ENCODE data around the gene SLC7A5. TPM values are rescaled to one million over a fixed set of nuclear protein-coding genes. Genes with fewer than 3 reads are reported as not detected.

SLC7A5 gene
- total RNA-seq, 1 donor from 2014 or later: 205 TPM

- Mint-ChIP-seq H3K36me3 (ENCODE audit: unreplicated experiment) (peaks cover 5% of the 10 kb centered on the region), H3K27me3 (ENCODE audit: unreplicated experiment) (peaks cover 5% of the 10 kb centered on the region), H3K27ac (ENCODE audit: unreplicated experiment) (no peak overlapping the region), H3K9me3 (ENCODE audit: unreplicated experiment) (peaks cover 12% of the 10 kb centered on the region), H3K4me3 (ENCODE audit: unreplicated experiment) (no peak overlapping the region), H3K4me1 (ENCODE audit: low read depth, unreplicated experiment) (peaks cover 6% of the 10 kb centered on the region)
- DNase-seq: no peak
- no peak for TF ChIP-seq CTCF (IDR thresholded peaks at IDR 0.05; ENCODE audit: partially characterized antibody, unreplicated experiment)
Observed at GRCh38 chr16:87831421-87832136, 37.7 kb downstream of the SLC7A5 start.

GRCh38 chr16:87830673-87831420, 38.5 kb downstream of the SLC7A5 start:
- Mint-ChIP-seq H3K4me1 (ENCODE audit: low read depth, unreplicated experiment) (peaks cover 6% of the 10 kb centered on the region), H3K27ac (ENCODE audit: unreplicated experiment) (no peak overlapping the region), H3K27me3 (ENCODE audit: unreplicated experiment) (peaks cover 5% of the 10 kb centered on the region), H3K4me3 (ENCODE audit: unreplicated experiment) (no peak overlapping the region), H3K36me3 (ENCODE audit: unreplicated experiment) (peaks cover 5% of the 10 kb centered on the region), H3K9me3 (ENCODE audit: unreplicated experiment) (peaks cover 10% of the 10 kb centered on the region)
- no peak for DNase-seq
- no peak for TF ChIP-seq CTCF (IDR thresholded peaks at IDR 0.05; ENCODE audit: partially characterized antibody, unreplicated experiment)

GRCh38 chr16:87829988-87830672, 39.2 kb downstream of the SLC7A5 start:
- no peak for DNase-seq
- peaks cover 5% of the 10 kb centered on the region for H3K27me3 Mint-ChIP-seq (ENCODE audit: unreplicated experiment)
- H3K36me3 Mint-ChIP-seq (ENCODE audit: unreplicated experiment): peaks cover 5% of the 10 kb centered on the region
- H3K4me3 Mint-ChIP-seq (ENCODE audit: unreplicated experiment): no peak overlapping the region
- no peak overlapping the region for H3K27ac Mint-ChIP-seq (ENCODE audit: unreplicated experiment)
- peaks cover 4% of the 10 kb centered on the region for H3K4me1 Mint-ChIP-seq (ENCODE audit: low read depth, unreplicated experiment)
- no peak for TF ChIP-seq CTCF (IDR thresholded peaks at IDR 0.05; ENCODE audit: partially characterized antibody, unreplicated experiment)
- H3K9me3 Mint-ChIP-seq (ENCODE audit: unreplicated experiment): peaks cover 10% of the 10 kb centered on the region

GRCh38 chr16:87829622-87829980, 39.7 kb downstream of the SLC7A5 start:
- no peak for DNase-seq
- Mint-ChIP-seq H3K4me1 (ENCODE audit: low read depth, unreplicated experiment) (peaks cover 6% of the 10 kb centered on the region), H3K9me3 (ENCODE audit: unreplicated experiment) (peaks cover 10% of the 10 kb centered on the region), H3K4me3 (ENCODE audit: unreplicated experiment) (no peak overlapping the region), H3K27ac (ENCODE audit: unreplicated experiment) (no peak overlapping the region), H3K36me3 (ENCODE audit: unreplicated experiment) (peaks cover 5% of the 10 kb centered on the region), H3K27me3 (ENCODE audit: unreplicated experiment) (peaks cover 5% of the 10 kb centered on the region)
- no peak for TF ChIP-seq CTCF (IDR thresholded peaks at IDR 0.05; ENCODE audit: partially characterized antibody, unreplicated experiment)
